H9 (cell line): ENCODE data around the gene EFCAB6. TPM values are rescaled to one million over a fixed set of nuclear protein-coding genes. Genes with fewer than 3 reads are reported as not detected.

Experiments
- DNase-seq: peaks from one replicate; pipeline ENCODE4 v3.0.0-alpha.2; 2017
- H2AFZ ChIP-seq: one replicate; pipeline ENCODE4 v1.6.1; 2013; ENCODE audit warnings: mild to moderate bottlenecking, low read length, control low read depth, moderate library complexity
- H2AK5ac ChIP-seq: 2 replicates; pipeline ENCODE4 v1.6.1; 2013; ENCODE audit warnings: low read length, control low read depth, mixed read lengths; ENCODE audit not compliant: insufficient read length
- H2BK120ac ChIP-seq: one replicate; pipeline ENCODE4 v1.6.1; 2013; ENCODE audit warnings: low read depth, mild to moderate bottlenecking, low read length, control low read depth, inconsistent platforms; ENCODE audit not compliant: poor library complexity, severe bottlenecking
- H2BK12ac ChIP-seq: 2 replicates; pipeline ENCODE4 v1.6.1; 2013; ENCODE audit warnings: low read length, control low read depth, mixed read lengths, low read depth; ENCODE audit not compliant: insufficient read length
- H2BK15ac ChIP-seq: 2 replicates; pipeline ENCODE4 v1.6.1; 2013; ENCODE audit warnings: low read depth, low read length, control low read depth
- H2BK20ac ChIP-seq: one replicate; pipeline ENCODE4 v1.6.1; 2013; ENCODE audit warnings: low read depth, mild to moderate bottlenecking, low read length, control low read depth, inconsistent platforms; ENCODE audit not compliant: poor library complexity, severe bottlenecking
- H2BK5ac ChIP-seq: 2 replicates; pipeline ENCODE4 v1.6.1; 2013; ENCODE audit warnings: low read length, control low read depth, mixed read lengths; ENCODE audit not compliant: insufficient read length
- H3K14ac ChIP-seq: 2 replicates; pipeline ENCODE4 v1.6.1; 2013; ENCODE audit warnings: low read length, control low read depth; ENCODE audit not compliant: insufficient read depth
- H3K18ac ChIP-seq: 2 replicates; pipeline ENCODE4 v1.6.1; 2013; ENCODE audit warnings: low read depth, mild to moderate bottlenecking, mixed read lengths, low read length, control low read depth; ENCODE audit not compliant: insufficient read length
- H3K23ac ChIP-seq: 2 replicates; pipeline ENCODE4 v1.6.1; 2013; ENCODE audit warnings: low read length, control low read depth, mixed read lengths, low read depth; ENCODE audit not compliant: insufficient read length
- H3K23me2 ChIP-seq: 2 replicates; pipeline ENCODE4 v1.6.1; 2013; ENCODE audit warnings: low read depth, mild to moderate bottlenecking, mixed read lengths, low read length, control low read depth; ENCODE audit not compliant: insufficient read length, poor library complexity, severe bottlenecking
- H3K27ac ChIP-seq: 2 replicates; pipeline ENCODE4 v1.5.1; 2013; ENCODE audit warnings: low read length, control low read depth, mixed read lengths, low read depth; ENCODE audit not compliant: insufficient read length
- H3K27me3 ChIP-seq: 2 replicates; pipeline ENCODE4 v1.6.1; 2013; ENCODE audit warnings: low read length, control low read depth, inconsistent platforms; ENCODE audit not compliant: insufficient read depth
- H3K4ac ChIP-seq: 2 replicates; pipeline ENCODE4 v1.6.1; 2013; ENCODE audit warnings: low read depth, mild to moderate bottlenecking, control low read depth, inconsistent platforms, low read length, moderate library complexity
- H3K4me1 ChIP-seq: 2 replicates; pipeline ENCODE4 v1.6.1; 2013; ENCODE audit warnings: low read length, control low read depth, inconsistent platforms; ENCODE audit not compliant: insufficient read depth
- H3K4me2 ChIP-seq: 2 replicates; pipeline ENCODE4 v1.6.1; 2013; ENCODE audit warnings: low read length, control low read depth, mixed read lengths; ENCODE audit not compliant: insufficient read length, insufficient read depth
- H3K56ac ChIP-seq: 2 replicates; pipeline ENCODE4 v1.6.1; 2013; ENCODE audit warnings: low read depth, mild to moderate bottlenecking, mixed read lengths, low read length, control low read depth; ENCODE audit not compliant: insufficient read length
- H3K79me1 ChIP-seq: 2 replicates; pipeline ENCODE4 v1.6.1; 2013; ENCODE audit warnings: low read depth, mild to moderate bottlenecking, moderate library complexity, low read length, control low read depth, inconsistent platforms; ENCODE audit not compliant: insufficient read depth, poor library complexity, severe bottlenecking
- H3K79me2 ChIP-seq: 2 replicates; pipeline ENCODE4 v1.6.1; 2013; ENCODE audit warnings: low read length, control low read depth, inconsistent platforms; ENCODE audit not compliant: insufficient read depth
- H3K9ac ChIP-seq: 2 replicates; pipeline ENCODE4 v1.6.1; 2013; ENCODE audit warnings: low read length, control low read depth, mixed read lengths; ENCODE audit not compliant: insufficient read length; ENCODE audit errors: extremely low read depth
- H3K9me3 ChIP-seq: one replicate; pipeline ENCODE4 v1.6.1; 2013; ENCODE audit warnings: low read depth, low read length, inconsistent platforms; ENCODE audit not compliant: control insufficient read depth
- H3T11ph ChIP-seq: one replicate; pipeline ENCODE4 v1.6.1; 2013; ENCODE audit warnings: mild to moderate bottlenecking, low read length, control low read depth, inconsistent platforms
- H4K20me1 ChIP-seq: one replicate; pipeline ENCODE4 v1.6.1; 2013; ENCODE audit not compliant: control insufficient read depth, insufficient read length, insufficient read depth
- H4K5ac ChIP-seq: 2 replicates; pipeline ENCODE4 v1.6.1; 2013; ENCODE audit warnings: low read depth, mild to moderate bottlenecking, mixed read lengths, low read length, control low read depth; ENCODE audit not compliant: insufficient read length
- H4K8ac ChIP-seq: replicated peaks from 2 replicates; pipeline ENCODE4 v1.6.1; 2013; ENCODE audit warnings: low read length, control low read depth, mixed read lengths, low read depth; ENCODE audit not compliant: insufficient read length
- H4K91ac ChIP-seq: 2 replicates; pipeline ENCODE4 v1.6.1; 2013; ENCODE audit warnings: low read depth, mild to moderate bottlenecking, moderate library complexity, mixed read lengths, low read length, control low read depth; ENCODE audit not compliant: insufficient read length
- H3K27ac Mint-ChIP-seq, 3 experiments: 2 replicates in 2 of 3; 3 replicates in 1 of 3; pipeline ENCODE4 v1.8.0; 2020 to 2021; ENCODE audit warnings: mixed read lengths in 3 of 3, mild to moderate bottlenecking in 1 of 3, moderate library complexity in 1 of 3
- H3K27me3 Mint-ChIP-seq: 2 replicates; pipeline ENCODE4 v1.8.0; 2021; ENCODE audit warnings: low read depth, mild to moderate bottlenecking, moderate library complexity, mixed read lengths
- H3K36me3 Mint-ChIP-seq, 3 experiments: 2 replicates in 2 of 3; 3 replicates in 1 of 3; pipeline ENCODE4 v1.8.0; 2020 to 2021; ENCODE audit warnings: low read depth in 3 of 3, mixed read lengths in 3 of 3; ENCODE audit not compliant: insufficient read depth in 1 of 3
- H3K4me1 Mint-ChIP-seq, 2 experiments: 2 replicates each; pipeline ENCODE4 v1.8.0; 2020; ENCODE audit warnings: mixed read lengths in 2 of 2
- H3K4me3 Mint-ChIP-seq, 2 experiments: 2 replicates in 1 of 2; 3 replicates in 1 of 2; pipeline ENCODE4 v1.8.0; 2020 to 2021; ENCODE audit warnings: mild to moderate bottlenecking in 2 of 2, mixed read lengths in 2 of 2, moderate library complexity in 1 of 2
- H3K9me3 Mint-ChIP-seq, 2 experiments: 2 replicates in 1 of 2; 3 replicates in 1 of 2; pipeline ENCODE4 v1.8.0; 2020; ENCODE audit warnings: mild to moderate bottlenecking in 2 of 2, mixed read lengths in 2 of 2, moderate library complexity in 1 of 2
- WGBS: extraction: QIAGEN DNeasy Blood & Tissue Kit; methylation state at CpG from one replicate; pipeline ENCODE4 v1.1.7; 2013; ENCODE audit warnings: missing lambda C conversion rate, low lambda C conversion rate, mixed read lengths; ENCODE audit not compliant: insufficient read length; ENCODE audit errors: extremely low coverage; 5-methylcytosine and 5-hydroxymethylcytosine counted together
- total RNA-seq: library from RNA; stranded (reverse); gene quantifications from 2 replicates; pipeline ENCODE4 v1.2.1, GENCODE V29; 2021
- TF ChIP-seq, protein P1 (sequence below): fragments of 200-600 bp; sonication (generic); conservative IDR thresholded peaks from 3 replicates; pipeline ENCODE4 v1.8.0; 2021; ENCODE audit warnings: antibody characterized with exemption, mild to moderate bottlenecking

The EFCAB6 gene
- total RNA-seq, 1 experiment from 2014 or later = 0.31 TPM

DNA sequence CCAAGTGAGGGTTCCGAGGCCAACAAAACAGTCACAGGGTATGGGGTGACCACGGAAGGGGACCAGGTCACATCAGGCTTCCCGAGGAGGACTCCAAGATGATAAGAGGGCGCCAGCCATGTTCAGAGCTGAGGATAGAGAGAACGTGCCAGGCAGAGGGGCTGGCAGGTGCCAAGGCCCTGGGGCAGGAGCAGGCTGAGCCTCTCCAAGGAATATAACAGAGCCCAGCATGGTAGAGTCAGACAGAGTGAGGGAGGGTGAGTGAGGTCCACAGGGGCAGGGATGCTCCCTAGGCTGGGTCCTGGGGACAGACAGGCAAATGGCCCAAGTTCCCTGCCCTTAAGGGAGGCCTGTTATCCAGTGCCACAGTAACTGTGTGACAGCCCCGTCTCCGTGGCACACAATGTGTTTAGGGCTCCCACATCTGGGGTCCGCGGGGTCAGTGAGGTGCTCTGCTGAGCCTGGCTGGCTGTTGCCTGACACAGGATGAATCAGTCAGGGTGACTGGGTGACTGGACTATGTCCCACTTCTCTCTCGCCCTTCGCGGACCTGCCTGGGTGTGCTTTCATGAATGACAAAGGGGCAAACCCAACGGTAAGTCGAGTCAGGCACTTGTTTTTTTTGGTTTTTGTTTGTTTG is 295.0 kb downstream of the EFCAB6 start:
- WGBS = no CpG with 5 or more reads among the region's 14 CpGs

More for the DNA sequence above, 295.0 kb downstream of the EFCAB6 start:
- H3K14ac ChIP-seq = no peak overlapping the region
- no peak overlapping the region for H3K56ac ChIP-seq
- H3K9ac ChIP-seq = no peak overlapping the region
- H3K18ac ChIP-seq = no peak overlapping the region
- no peak overlapping the region for H2BK12ac ChIP-seq
- H2AFZ ChIP-seq = no peak overlapping the region
- no peak overlapping the region for H3T11ph ChIP-seq
- Mint-ChIP-seq H3K27ac (no peak overlapping the region; a peak in 1 of 7 replicates), H3K4me1 (no peaks in the 10 kb centered on the region), H3K27me3 (peaks cover 2% of the 10 kb centered on the region; the same call in 1 of the 2 replicates), H3K36me3 (no peaks in the 10 kb centered on the region; a peak in 1 of 7 replicates), H3K4me3 (no peak overlapping the region; a peak in 1 of 5 replicates), H3K9me3 (peaks cover 0 to 3% of the 10 kb centered on the region in 2 experiments; a peak in 1 of 5 replicates)
- no peak overlapping the region for H2BK20ac ChIP-seq
- DNase-seq = no peak
- no peak overlapping the region for H2BK120ac ChIP-seq
- H3K27me3 ChIP-seq = no peaks in the 10 kb centered on the region
- no peaks in the 10 kb centered on the region for H4K20me1 ChIP-seq
- no peak overlapping the region for H3K4ac ChIP-seq
- TF ChIP-seq, protein P1, sequence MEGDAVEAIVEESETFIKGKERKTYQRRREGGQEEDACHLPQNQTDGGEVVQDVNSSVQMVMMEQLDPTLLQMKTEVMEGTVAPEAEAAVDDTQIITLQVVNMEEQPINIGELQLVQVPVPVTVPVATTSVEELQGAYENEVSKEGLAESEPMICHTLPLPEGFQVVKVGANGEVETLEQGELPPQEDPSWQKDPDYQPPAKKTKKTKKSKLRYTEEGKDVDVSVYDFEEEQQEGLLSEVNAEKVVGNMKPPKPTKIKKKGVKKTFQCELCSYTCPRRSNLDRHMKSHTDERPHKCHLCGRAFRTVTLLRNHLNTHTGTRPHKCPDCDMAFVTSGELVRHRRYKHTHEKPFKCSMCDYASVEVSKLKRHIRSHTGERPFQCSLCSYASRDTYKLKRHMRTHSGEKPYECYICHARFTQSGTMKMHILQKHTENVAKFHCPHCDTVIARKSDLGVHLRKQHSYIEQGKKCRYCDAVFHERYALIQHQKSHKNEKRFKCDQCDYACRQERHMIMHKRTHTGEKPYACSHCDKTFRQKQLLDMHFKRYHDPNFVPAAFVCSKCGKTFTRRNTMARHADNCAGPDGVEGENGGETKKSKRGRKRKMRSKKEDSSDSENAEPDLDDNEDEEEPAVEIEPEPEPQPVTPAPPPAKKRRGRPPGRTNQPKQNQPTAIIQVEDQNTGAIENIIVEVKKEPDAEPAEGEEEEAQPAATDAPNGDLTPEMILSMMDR = no peak
- H2BK5ac ChIP-seq = no peak overlapping the region
- no peaks in the 10 kb centered on the region for H3K79me1 ChIP-seq
- H4K8ac ChIP-seq = no peak overlapping the region
- no peak overlapping the region for H3K27ac ChIP-seq
- no peak overlapping the region for H4K91ac ChIP-seq
- no peaks in the 10 kb centered on the region for H3K4me1 ChIP-seq
- no peak overlapping the region for H3K4me2 ChIP-seq
- no peak overlapping the region for H2AK5ac ChIP-seq
- H4K5ac ChIP-seq = no peak overlapping the region
- no peaks in the 10 kb centered on the region for H3K79me2 ChIP-seq
- H3K23me2 ChIP-seq = no peaks in the 10 kb centered on the region
- no peak overlapping the region for H3K23ac ChIP-seq
- no peaks in the 10 kb centered on the region for H3K9me3 ChIP-seq
- H2BK15ac ChIP-seq = no peak overlapping the region
